ENCODE measurements around the gene ZDHHC22. TPM values are rescaled to one million over a fixed set of nuclear protein-coding genes. Genes with fewer than 3 reads are reported as not detected.
A peak's percentile ranks its signal among the peaks of the same experiment; 100 is the strongest.

Gene ZDHHC22
- total RNA-seq, 1 donor from 2014 or later: 0.14 TPM

DNA sequence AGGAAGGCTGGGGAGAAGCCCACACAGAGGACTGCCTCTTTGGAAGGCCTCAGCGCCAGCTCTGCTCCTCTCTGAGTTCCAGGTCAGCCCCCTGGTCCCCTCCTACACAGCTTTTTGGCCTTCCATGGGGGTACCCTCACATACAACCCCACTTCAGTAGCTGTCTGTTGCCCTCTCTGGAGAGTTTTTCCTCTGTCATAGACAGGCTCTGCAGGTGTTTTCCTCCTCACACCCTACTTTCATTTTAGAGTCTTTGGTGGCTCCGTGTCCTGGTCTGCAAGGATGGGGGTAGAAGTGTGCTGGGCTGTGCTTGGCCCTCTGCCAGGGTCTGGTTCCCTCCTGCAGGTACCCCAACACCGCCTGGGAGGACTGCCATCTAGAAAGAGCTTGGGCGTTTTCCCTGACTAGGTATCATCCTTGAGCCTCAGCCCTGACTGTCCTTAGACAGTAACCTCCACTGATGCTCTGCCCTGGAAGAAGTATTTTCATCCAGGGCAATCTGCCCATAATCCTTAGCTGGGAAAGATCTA, 15.1 kb downstream of the ZDHHC22 start:
- no peaks in the 10 kb centered on the region for H3K9me3 Mint-ChIP-seq (ENCODE audit: low read depth)
- TF ChIP-seq, protein P1, sequence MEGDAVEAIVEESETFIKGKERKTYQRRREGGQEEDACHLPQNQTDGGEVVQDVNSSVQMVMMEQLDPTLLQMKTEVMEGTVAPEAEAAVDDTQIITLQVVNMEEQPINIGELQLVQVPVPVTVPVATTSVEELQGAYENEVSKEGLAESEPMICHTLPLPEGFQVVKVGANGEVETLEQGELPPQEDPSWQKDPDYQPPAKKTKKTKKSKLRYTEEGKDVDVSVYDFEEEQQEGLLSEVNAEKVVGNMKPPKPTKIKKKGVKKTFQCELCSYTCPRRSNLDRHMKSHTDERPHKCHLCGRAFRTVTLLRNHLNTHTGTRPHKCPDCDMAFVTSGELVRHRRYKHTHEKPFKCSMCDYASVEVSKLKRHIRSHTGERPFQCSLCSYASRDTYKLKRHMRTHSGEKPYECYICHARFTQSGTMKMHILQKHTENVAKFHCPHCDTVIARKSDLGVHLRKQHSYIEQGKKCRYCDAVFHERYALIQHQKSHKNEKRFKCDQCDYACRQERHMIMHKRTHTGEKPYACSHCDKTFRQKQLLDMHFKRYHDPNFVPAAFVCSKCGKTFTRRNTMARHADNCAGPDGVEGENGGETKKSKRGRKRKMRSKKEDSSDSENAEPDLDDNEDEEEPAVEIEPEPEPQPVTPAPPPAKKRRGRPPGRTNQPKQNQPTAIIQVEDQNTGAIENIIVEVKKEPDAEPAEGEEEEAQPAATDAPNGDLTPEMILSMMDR (IDR thresholded peaks at IDR 0.05; ENCODE audit: unreplicated experiment): no peak
- H3K36me3 Mint-ChIP-seq (ENCODE audit: insufficient read depth): peaks cover 1% of the 10 kb centered on the region
- no peak for DNase-seq (ENCODE audit: low spot score, unreplicated experiment)
- peaks cover 4% of the 10 kb centered on the region for H3K4me1 Mint-ChIP-seq (ENCODE audit: low read depth)
- H3K27ac Mint-ChIP-seq: no peak overlapping the region
- peaks cover 85% of the 10 kb centered on the region for H3K27me3 Mint-ChIP-seq
- H3K4me3 Mint-ChIP-seq (ENCODE audit: low read depth): no peak overlapping the region

- Mint-ChIP-seq H3K4me3 (ENCODE audit: low read depth) (peak overlapping the region; percentile 64), H3K27me3 (peaks cover 81% of the 10 kb centered on the region), H3K9me3 (ENCODE audit: low read depth) (no peaks in the 10 kb centered on the region), H3K36me3 (ENCODE audit: insufficient read depth) (peaks cover 1% of the 10 kb centered on the region), H3K4me1 (ENCODE audit: low read depth) (peaks cover 4% of the 10 kb centered on the region), H3K27ac (no peak overlapping the region)
- DNase-seq (ENCODE audit: low spot score, unreplicated experiment): no peak
- TF ChIP-seq, protein P1 (IDR thresholded peaks at IDR 0.05; ENCODE audit: unreplicated experiment): no peak
Observed at GRCh38 chr14:77125823-77126325, 15.7 kb downstream of the ZDHHC22 start.

GRCh38 chr14:77125281-77125801, 16.2 kb downstream of the ZDHHC22 start:
- H3K9me3 Mint-ChIP-seq (ENCODE audit: low read depth): no peaks in the 10 kb centered on the region
- peaks cover 76% of the 10 kb centered on the region for H3K27me3 Mint-ChIP-seq
- TF ChIP-seq, protein P1 (IDR thresholded peaks at IDR 0.05; ENCODE audit: unreplicated experiment): peak; percentile 23
- no peak overlapping the region for H3K27ac Mint-ChIP-seq
- peaks cover 2% of the 10 kb centered on the region for H3K36me3 Mint-ChIP-seq (ENCODE audit: insufficient read depth)
- H3K4me1 Mint-ChIP-seq (ENCODE audit: low read depth): peaks cover 4% of the 10 kb centered on the region
- DNase-seq (ENCODE audit: low spot score, unreplicated experiment): no peak
- H3K4me3 Mint-ChIP-seq (ENCODE audit: low read depth): peak overlapping the region; percentile 64

DNA sequence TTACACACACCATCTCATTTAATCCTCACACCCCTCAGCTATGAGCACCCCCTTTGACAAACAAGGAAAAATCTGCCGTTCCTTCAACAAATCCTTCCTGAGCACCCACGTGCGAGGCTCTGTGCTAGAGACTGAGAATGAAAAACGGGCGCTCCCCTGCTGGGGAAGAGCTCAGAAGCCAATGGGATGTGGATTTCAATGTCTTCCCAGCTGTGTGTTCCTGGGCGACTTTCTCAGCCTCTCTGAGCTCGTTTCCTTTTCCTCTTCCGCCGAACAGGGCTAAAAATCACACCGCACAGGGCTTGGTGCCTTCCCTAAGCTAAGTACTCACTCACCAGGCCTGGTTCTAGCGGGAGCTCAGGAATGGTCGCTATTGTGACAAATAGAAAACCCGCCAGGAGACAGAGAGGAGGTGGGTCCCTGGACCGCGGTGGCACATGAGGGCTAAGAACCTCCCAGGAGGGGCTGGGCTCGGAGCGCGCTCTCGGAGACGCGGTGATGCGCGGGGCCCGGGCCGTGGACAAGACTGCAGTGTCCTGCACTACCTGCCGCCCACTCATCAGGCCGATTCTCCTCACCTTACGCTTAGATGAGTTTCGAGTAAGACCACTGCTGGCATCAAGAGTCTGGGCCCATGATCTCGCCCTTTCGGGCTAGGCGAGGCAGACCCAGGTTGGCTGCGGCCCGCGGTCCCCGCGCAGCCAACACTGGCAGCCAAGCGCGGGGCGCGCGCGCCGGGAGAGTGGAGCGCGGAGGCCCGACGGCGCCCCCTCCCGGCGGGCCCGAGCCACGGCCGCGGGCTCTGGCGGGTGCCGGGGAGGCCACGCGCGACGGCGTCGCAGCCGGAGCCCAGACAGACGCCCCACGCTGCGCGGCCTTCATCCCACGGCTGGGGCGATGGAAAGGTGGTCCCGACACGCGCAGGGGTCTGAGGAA, 17.0 kb downstream of the ZDHHC22 start:
- H3K27ac Mint-ChIP-seq: no peak overlapping the region
- H3K4me1 Mint-ChIP-seq (ENCODE audit: low read depth): peaks cover 4% of the 10 kb centered on the region
- H3K27me3 Mint-ChIP-seq: peaks cover 70% of the 10 kb centered on the region
- peak overlapping the region; percentile 69 for H3K4me3 Mint-ChIP-seq (ENCODE audit: low read depth)
- peaks cover 2% of the 10 kb centered on the region for H3K36me3 Mint-ChIP-seq (ENCODE audit: insufficient read depth)
- TF ChIP-seq, protein P1 (IDR thresholded peaks at IDR 0.05; ENCODE audit: unreplicated experiment): peak; percentile 77
- H3K9me3 Mint-ChIP-seq (ENCODE audit: low read depth): no peaks in the 10 kb centered on the region
- DNase-seq (ENCODE audit: low spot score, unreplicated experiment): peak; percentile 38
